H1 (cell line): ENCODE results near the gene ADIRF.

Experiments used
- CBX8 ChIP-seq: fragments of 300-800, 300-1000 bp; sonication (generic); IDR thresholded peaks from 2 replicates; pipeline ENCODE4 v1.7.1; 2016; ENCODE audit warnings: low read depth, low read length, borderline replicate concordance
- CREB1 ChIP-seq: IDR thresholded peaks from 2 replicates; pipeline ENCODE4 v1.6.1; 2012; ENCODE audit warnings: inconsistent platforms
- EZH2 ChIP-seq: fragments of 200-600 bp; sonication (generic); IDR thresholded peaks from 2 replicates; pipeline ENCODE4 v1.7.1; 2012; ENCODE audit warnings: low read depth, mild to moderate bottlenecking, moderate library complexity, low read length, inconsistent platforms; ENCODE audit not compliant: severe bottlenecking
- GABPA ChIP-seq: IDR thresholded peaks from 2 replicates; pipeline ENCODE4 v1.6.1; 2011; ENCODE audit warnings: mild to moderate bottlenecking, low read length, moderate library complexity, borderline replicate concordance; ENCODE audit not compliant: insufficient read depth
- JUN ChIP-seq: IDR thresholded peaks from 2 replicates; pipeline ENCODE4 v1.6.1; 2011; ENCODE audit warnings: low read depth, mild to moderate bottlenecking, improper control_type of control experiment, low read length
- JUND ChIP-seq: IDR thresholded peaks from 2 replicates; pipeline ENCODE4 v1.6.1; 2011; ENCODE audit warnings: mild to moderate bottlenecking, improper control_type of control experiment, low read length
- POLR2A ChIP-seq, 2 experiments: IDR thresholded peaks; 1 replicate in 1 of 2; 2 replicates in 1 of 2; pipeline ENCODE4 v1.6.1; 2011; ENCODE audit warnings: low read depth in 2 of 2, low read length in 2 of 2, mild to moderate bottlenecking in 2 of 2; ENCODE audit errors: control extremely low read depth in 1 of 2
- POLR2AphosphoS5 ChIP-seq: IDR thresholded peaks from 2 replicates; pipeline ENCODE4 v1.6.1; 2011; ENCODE audit warnings: low read depth, low read length
- POU5F1 ChIP-seq: IDR thresholded peaks from 2 replicates; pipeline ENCODE4 v1.6.1; 2011; ENCODE audit warnings: low read depth, mild to moderate bottlenecking, low read length, moderate library complexity
- TF ChIP-seq, protein P1 (sequence below), 3 experiments: IDR thresholded peaks; 1 replicate in 2 of 3; 2 replicates in 1 of 3; pipeline versions ENCODE4 v1.5.1 to v1.6.1; 2011; ENCODE audit warnings: low read length in 3 of 3, mild to moderate bottlenecking in 3 of 3, inconsistent platforms in 2 of 3, low read depth in 1 of 3, moderate library complexity in 1 of 3; ENCODE audit not compliant: insufficient read depth in 1 of 3; ENCODE audit errors: control extremely low read depth in 1 of 3
- TF ChIP-seq, protein P2 (sequence below): IDR thresholded peaks from 2 replicates; pipeline ENCODE4 v1.6.1; 2011; ENCODE audit warnings: low read length, improper control_type of control experiment

DNA sequence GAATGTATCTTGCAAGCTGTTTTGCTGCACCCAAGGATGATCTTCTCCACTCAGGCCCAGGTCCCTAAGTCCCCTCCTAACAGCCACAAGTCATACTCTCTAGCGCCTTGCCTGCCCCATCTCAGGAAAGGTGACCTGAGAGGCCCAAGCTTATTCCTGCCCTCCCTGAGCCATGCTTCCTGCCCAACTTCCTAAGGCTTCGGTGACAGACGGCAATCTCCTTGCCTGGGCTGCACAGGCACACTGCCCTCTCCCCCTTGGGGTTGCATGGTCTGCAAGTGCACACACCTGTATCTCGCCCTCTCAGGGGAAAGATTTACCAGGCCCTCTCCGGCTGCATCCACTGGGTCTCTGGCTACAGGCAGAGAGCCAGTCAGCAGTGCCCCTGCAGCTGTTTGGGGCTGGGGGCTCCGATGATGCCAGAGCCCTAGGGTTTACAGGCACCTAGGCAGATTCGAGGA is 771 bp upstream of the ADIRF start:
- TF ChIP-seq, protein P1, sequence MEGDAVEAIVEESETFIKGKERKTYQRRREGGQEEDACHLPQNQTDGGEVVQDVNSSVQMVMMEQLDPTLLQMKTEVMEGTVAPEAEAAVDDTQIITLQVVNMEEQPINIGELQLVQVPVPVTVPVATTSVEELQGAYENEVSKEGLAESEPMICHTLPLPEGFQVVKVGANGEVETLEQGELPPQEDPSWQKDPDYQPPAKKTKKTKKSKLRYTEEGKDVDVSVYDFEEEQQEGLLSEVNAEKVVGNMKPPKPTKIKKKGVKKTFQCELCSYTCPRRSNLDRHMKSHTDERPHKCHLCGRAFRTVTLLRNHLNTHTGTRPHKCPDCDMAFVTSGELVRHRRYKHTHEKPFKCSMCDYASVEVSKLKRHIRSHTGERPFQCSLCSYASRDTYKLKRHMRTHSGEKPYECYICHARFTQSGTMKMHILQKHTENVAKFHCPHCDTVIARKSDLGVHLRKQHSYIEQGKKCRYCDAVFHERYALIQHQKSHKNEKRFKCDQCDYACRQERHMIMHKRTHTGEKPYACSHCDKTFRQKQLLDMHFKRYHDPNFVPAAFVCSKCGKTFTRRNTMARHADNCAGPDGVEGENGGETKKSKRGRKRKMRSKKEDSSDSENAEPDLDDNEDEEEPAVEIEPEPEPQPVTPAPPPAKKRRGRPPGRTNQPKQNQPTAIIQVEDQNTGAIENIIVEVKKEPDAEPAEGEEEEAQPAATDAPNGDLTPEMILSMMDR (IDR thresholded peaks at IDR 0.05; ENCODE audit: control extremely low read depth in 1 of 3, insufficient read depth in 1 of 3, low read depth in 1 of 3, low read length in 3 of 3), result no peak
- TF ChIP-seq POLR2A (IDR thresholded peaks at IDR 0.05; ENCODE audit: control extremely low read depth in 1 of 2, low read depth in 2 of 2, low read length in 2 of 2), result no peak
- no peak for TF ChIP-seq GABPA
- no peak for TF ChIP-seq CREB1
- no peak for TF ChIP-seq JUND
- no peak for TF ChIP-seq POLR2AphosphoS5
- TF ChIP-seq, protein P2, sequence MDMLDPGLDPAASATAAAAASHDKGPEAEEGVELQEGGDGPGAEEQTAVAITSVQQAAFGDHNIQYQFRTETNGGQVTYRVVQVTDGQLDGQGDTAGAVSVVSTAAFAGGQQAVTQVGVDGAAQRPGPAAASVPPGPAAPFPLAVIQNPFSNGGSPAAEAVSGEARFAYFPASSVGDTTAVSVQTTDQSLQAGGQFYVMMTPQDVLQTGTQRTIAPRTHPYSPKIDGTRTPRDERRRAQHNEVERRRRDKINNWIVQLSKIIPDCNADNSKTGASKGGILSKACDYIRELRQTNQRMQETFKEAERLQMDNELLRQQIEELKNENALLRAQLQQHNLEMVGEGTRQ, result no peak
- TF ChIP-seq CBX8, result no peak
- no peak for TF ChIP-seq JUN
- no peak for TF ChIP-seq EZH2
- no peak for TF ChIP-seq POU5F1
